Tibial nerve (tissue), 4 donors: Measurements from ENCODE around the gene PLLP. TPM values are rescaled to one million over a fixed set of nuclear protein-coding genes. Genes with fewer than 3 reads are reported as not detected.

ENCODE experiments used
- DNase-seq, 2 donors: peaks; one replicate each; pipeline ENCODE4 v3.0.0-alpha.2; 2019; ENCODE audit warnings: low spot score in 2 of 2
- H3K27ac ChIP-seq, 4 donors: fragments of 200-600 bp; sonication (generic) in 3 of 4; one replicate each; pipeline ENCODE4 v1.5.1; 2017 to 2019; ENCODE audit warnings: mild to moderate bottlenecking in 1 of 4
- H3K27me3 ChIP-seq, 2 donors: fragments of 200-600 bp; sonication (generic) in 1 of 2; one replicate each; pipeline versions ENCODE4 v1.5.1 to v1.6.0; 2017 to 2019
- H3K36me3 ChIP-seq, 3 donors: fragments of 200-600 bp; sonication (generic); one replicate each; pipeline ENCODE4 v1.5.1; 2018 to 2019
- H3K4me1 ChIP-seq, 4 donors: fragments of 200-600 bp; sonication (generic) in 3 of 4; one replicate each; pipeline ENCODE4 v1.5.1; 2017 to 2019
- H3K4me3 ChIP-seq, 4 donors: fragments of 200-600 bp; sonication (generic) in 3 of 4; one replicate each; pipeline ENCODE4 v1.5.1; 2017 to 2019; ENCODE audit warnings: mild to moderate bottlenecking in 1 of 4, moderate library complexity in 1 of 4
- H3K9me3 ChIP-seq, 4 donors: fragments of 200-600 bp; sonication (generic) in 3 of 4; one replicate each; pipeline ENCODE4 v1.5.1; 2017 to 2019
- EP300 ChIP-seq, 2 donors: sonication (generic); formaldehyde crosslinking; IDR thresholded peaks; one replicate each; pipeline ENCODE4 v1.6.1; 2017; ENCODE audit warnings: antibody characterized with exemption in 2 of 2, mild to moderate bottlenecking in 1 of 2
- POLR2A ChIP-seq, 2 donors: fragments of 450-650 bp; IDR thresholded peaks; one replicate each; pipeline ENCODE4 v1.6.1; 2017; ENCODE audit warnings: antibody characterized with exemption in 2 of 2, mild to moderate bottlenecking in 2 of 2, moderate library complexity in 2 of 2
- WGBS, 2 donors: methylation state at CpG; one replicate each; pipeline ENCODE4 v1.1.5; 2018; 5-methylcytosine and 5-hydroxymethylcytosine counted together
- small RNA-seq: library from RNA; depleted of rRNA; stranded (forward); fragments of <200 nt; gene quantifications from one replicate; pipeline ENCODE3, GENCODE V24; 2016
- total RNA-seq, 4 donors: library from RNA; depleted of rRNA; stranded (reverse); fragments of >200 nt; gene quantifications; one replicate each; pipeline ENCODE4 v1.1.0, GENCODE V29; 2016
- TF ChIP-seq, protein P1 (sequence below), 5 experiments: fragments of 200-600 bp in 3 of 5; fragments of 450-650 bp in 2 of 5; sonication (generic) in 3 of 5; IDR thresholded peaks; one replicate each; pipeline ENCODE4 v1.5.1; 2016 to 2019; ENCODE audit warnings: antibody characterized with exemption in 5 of 5, mild to moderate bottlenecking in 3 of 5, moderate library complexity in 2 of 5

Gene PLLP
- total RNA-seq, 4 donors from 2014 or later, result 162 to 363 (median 321) TPM

- no peak for DNase-seq
- H3K9me3 ChIP-seq, result no peaks in the 10 kb centered on the region
- no peaks in the 10 kb centered on the region for H3K4me1 ChIP-seq
- 93 to 94% methylated on average over 5 of the region's 5 CpGs for WGBS, 2 donors
- H3K4me3 ChIP-seq, result no peak overlapping the region
- H3K36me3 ChIP-seq, result peaks cover 0 to 98% (median 18%) of the 10 kb centered on the region in 3 donors
- H3K27me3 ChIP-seq, result no peaks in the 10 kb centered on the region
- no peak overlapping the region for H3K27ac ChIP-seq
- no peak for TF ChIP-seq EP300 (IDR thresholded peaks at IDR 0.05)
- TF ChIP-seq POLR2A (IDR thresholded peaks at IDR 0.05), result no peak
- TF ChIP-seq, protein P1, sequence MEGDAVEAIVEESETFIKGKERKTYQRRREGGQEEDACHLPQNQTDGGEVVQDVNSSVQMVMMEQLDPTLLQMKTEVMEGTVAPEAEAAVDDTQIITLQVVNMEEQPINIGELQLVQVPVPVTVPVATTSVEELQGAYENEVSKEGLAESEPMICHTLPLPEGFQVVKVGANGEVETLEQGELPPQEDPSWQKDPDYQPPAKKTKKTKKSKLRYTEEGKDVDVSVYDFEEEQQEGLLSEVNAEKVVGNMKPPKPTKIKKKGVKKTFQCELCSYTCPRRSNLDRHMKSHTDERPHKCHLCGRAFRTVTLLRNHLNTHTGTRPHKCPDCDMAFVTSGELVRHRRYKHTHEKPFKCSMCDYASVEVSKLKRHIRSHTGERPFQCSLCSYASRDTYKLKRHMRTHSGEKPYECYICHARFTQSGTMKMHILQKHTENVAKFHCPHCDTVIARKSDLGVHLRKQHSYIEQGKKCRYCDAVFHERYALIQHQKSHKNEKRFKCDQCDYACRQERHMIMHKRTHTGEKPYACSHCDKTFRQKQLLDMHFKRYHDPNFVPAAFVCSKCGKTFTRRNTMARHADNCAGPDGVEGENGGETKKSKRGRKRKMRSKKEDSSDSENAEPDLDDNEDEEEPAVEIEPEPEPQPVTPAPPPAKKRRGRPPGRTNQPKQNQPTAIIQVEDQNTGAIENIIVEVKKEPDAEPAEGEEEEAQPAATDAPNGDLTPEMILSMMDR (IDR thresholded peaks at IDR 0.05), result no peak
Measured at GRCh38 chr16:57209780-57210179, 74.7 kb downstream of the PLLP start.

GRCh38 chr16:57208926-57209325 is 75.5 kb downstream of the PLLP start:
- H3K27me3 ChIP-seq, result no peaks in the 10 kb centered on the region
- DNase-seq, result no peak
- no peaks in the 10 kb centered on the region for H3K9me3 ChIP-seq
- WGBS, 2 donors, result 92 to 100% methylated on average over 1 of the region's 1 CpG
- no peak overlapping the region for H3K4me3 ChIP-seq
- H3K36me3 ChIP-seq, result peaks cover 0 to 96% (median 18%) of the 10 kb centered on the region in 3 donors
- no peak overlapping the region for H3K27ac ChIP-seq
- TF ChIP-seq, protein P1 (IDR thresholded peaks at IDR 0.05), result no peak
- TF ChIP-seq POLR2A (IDR thresholded peaks at IDR 0.05) (no peak), EP300 (IDR thresholded peaks at IDR 0.05) (no peak)
- H3K4me1 ChIP-seq, result no peaks in the 10 kb centered on the region

Small RNA genes lying within 50 kb of the gene (small RNA-seq; reads per million reads assigned to genes)
- gene AC108081.1, result not detected

Other genes with a start within 250 kb of the PLLP start
- 10 to 100 TPM; 32.7 to 58.8 (median 46.0) TPM for gene CPNE2, start 192.1 kb downstream of the PLLP start, total RNA-seq
- gene PSME3IP1, start 98.6 kb downstream of the PLLP start, total RNA-seq, result 100 to 1,000 TPM in 1 of 4 donors, 10 to 100 TPM in 3; 58.4 to 100 (median 69.7) TPM
- gene RSPRY1, start 98.3 kb downstream of the PLLP start, total RNA-seq, result 10 to 100 TPM; 20.4 to 28.5 (median 24.6) TPM
- 10 to 100 TPM; 54.0 to 63.8 (median 55.5) TPM for gene ARL2BP, start 39.4 kb downstream of the PLLP start, total RNA-seq
- gene CCL22, start 74.1 kb upstream of the PLLP start, total RNA-seq, result not detected
- gene CX3CL1, start 87.8 kb upstream of the PLLP start, total RNA-seq, result 10 to 100 TPM in 3 of 4 donors, 1 to 10 TPM in 1; 8.7 to 18.4 (median 15.4) TPM
- gene CCL17, start 120.1 kb upstream of the PLLP start, total RNA-seq, result not detected
- gene CIAPIN1, start 162.7 kb upstream of the PLLP start, total RNA-seq, result 10 to 100 TPM; 23.4 to 26.7 (median 25.7) TPM
- gene COQ9, start 162.8 kb upstream of the PLLP start, total RNA-seq, result 10 to 100 TPM; 20.6 to 35.0 (median 27.5) TPM
- 100 to 1,000 TPM in 3 of 4 donors, 10 to 100 TPM in 1; 77.1 to 146 (median 101) TPM for gene POLR2C, start 178.0 kb upstream of the PLLP start, total RNA-seq
- 10 to 100 TPM; 22.8 to 33.1 (median 29.1) TPM for gene DOK4, start 201.8 kb upstream of the PLLP start, total RNA-seq